Peyer's patch (tissue), 4 donors: Measurements from ENCODE around the gene PC.

ENCODE experiments used
- POLR2A ChIP-seq, 2 donors: fragments of 450-650 bp; IDR thresholded peaks; one replicate each; pipeline ENCODE4 v1.5.1; 2017; ENCODE audit warnings: antibody characterized with exemption in 2 of 2, mild to moderate bottlenecking in 2 of 2, moderate library complexity in 2 of 2
- TF ChIP-seq, protein P1 (sequence below), 6 experiments: fragments of 450-650 bp in 4 of 6; fragments of 200-600 bp in 2 of 6; sonication (generic) in 1 of 6; IDR thresholded peaks; one replicate each; pipeline ENCODE4 v1.5.1; 2017 to 2019; ENCODE audit warnings: antibody characterized with exemption in 6 of 6, mild to moderate bottlenecking in 3 of 6, moderate library complexity in 1 of 6

DNA sequence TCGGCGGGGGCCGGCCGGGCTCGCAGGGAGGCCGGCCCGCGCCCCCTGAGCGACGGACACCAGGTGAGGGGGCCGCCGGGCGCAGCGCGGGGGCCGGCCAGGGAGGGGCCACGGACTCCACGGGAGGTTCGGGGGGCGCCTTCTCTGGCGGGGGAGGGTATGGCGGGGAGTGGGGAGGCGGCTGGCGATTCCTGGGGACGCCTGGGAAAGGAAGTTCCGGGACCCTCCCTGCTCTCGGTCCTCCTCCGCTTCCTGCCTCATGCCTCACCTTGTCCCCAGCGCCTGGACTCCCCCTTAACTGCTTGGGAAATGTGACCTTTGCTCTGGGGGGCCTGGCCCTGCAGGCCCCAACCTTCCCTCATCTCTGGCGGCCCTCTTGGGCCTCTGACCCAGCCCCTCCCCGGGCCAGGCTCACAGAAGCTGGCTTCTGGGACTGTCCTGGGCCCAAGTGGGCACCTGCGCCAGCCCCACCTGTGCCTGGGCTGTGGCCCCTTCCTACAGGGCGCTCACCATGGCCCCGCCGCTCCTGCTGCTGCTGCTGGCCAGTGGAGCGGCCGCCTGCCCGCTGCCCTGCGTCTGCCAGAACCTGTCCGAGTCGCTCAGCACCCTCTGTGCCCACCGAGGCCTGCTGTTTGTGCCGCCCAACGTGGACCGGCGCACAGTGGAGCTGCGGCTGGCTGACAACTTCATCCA lies 100.8 kb downstream of the PC start:
- TF ChIP-seq, protein P1, sequence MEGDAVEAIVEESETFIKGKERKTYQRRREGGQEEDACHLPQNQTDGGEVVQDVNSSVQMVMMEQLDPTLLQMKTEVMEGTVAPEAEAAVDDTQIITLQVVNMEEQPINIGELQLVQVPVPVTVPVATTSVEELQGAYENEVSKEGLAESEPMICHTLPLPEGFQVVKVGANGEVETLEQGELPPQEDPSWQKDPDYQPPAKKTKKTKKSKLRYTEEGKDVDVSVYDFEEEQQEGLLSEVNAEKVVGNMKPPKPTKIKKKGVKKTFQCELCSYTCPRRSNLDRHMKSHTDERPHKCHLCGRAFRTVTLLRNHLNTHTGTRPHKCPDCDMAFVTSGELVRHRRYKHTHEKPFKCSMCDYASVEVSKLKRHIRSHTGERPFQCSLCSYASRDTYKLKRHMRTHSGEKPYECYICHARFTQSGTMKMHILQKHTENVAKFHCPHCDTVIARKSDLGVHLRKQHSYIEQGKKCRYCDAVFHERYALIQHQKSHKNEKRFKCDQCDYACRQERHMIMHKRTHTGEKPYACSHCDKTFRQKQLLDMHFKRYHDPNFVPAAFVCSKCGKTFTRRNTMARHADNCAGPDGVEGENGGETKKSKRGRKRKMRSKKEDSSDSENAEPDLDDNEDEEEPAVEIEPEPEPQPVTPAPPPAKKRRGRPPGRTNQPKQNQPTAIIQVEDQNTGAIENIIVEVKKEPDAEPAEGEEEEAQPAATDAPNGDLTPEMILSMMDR (IDR thresholded peaks at IDR 0.05), result no peak
- TF ChIP-seq POLR2A (IDR thresholded peaks at IDR 0.05), result no peak
